ENCODE results near the gene KLK5.
A peak's percentile ranks its signal among the peaks of the same experiment; 100 is the strongest.

KLK5 gene

GRCh38 chr19:50925734-50926133 lies 27.1 kb downstream of the KLK5 start:
- Histone ChIP-seq H3K36me3 (replicated peaks) (no peaks in the 10 kb centered on the region), H3K27ac (no peak overlapping the region), H3K4me3 (ENCODE audit: low read depth, low read length) (no peak overlapping the region), H3K27me3 (replicated peaks) (no peaks in the 10 kb centered on the region)
- no peak for DNase-seq
- TF ChIP-seq CTCF (IDR thresholded peaks at IDR 0.05; ENCODE audit: low read depth, low read length, missing control alignments) = no peak
- in situ Hi-C loops (cut with HindIII; ENCODE audit: low pct_ligation_motif_present, low sequenced_read_pairs) = no loop called here

- Histone ChIP-seq H3K27ac (no peak overlapping the region), H3K27me3 (replicated peaks) (no peaks in the 10 kb centered on the region), H3K4me3 (ENCODE audit: low read depth, low read length) (no peak overlapping the region), H3K36me3 (replicated peaks) (no peaks in the 10 kb centered on the region)
- no peak for TF ChIP-seq CTCF (IDR thresholded peaks at IDR 0.05; ENCODE audit: low read depth, low read length, missing control alignments)
- DNase-seq = no peak
- in situ Hi-C loops (cut with HindIII; ENCODE audit: low pct_ligation_motif_present, low sequenced_read_pairs) = no loop called here
Measured at GRCh38 chr19:50924586-50924985, 28.3 kb downstream of the KLK5 start.

- H3K4me3 ChIP-seq (ENCODE audit: low read depth, low read length) = no peak overlapping the region
- TF ChIP-seq CTCF (IDR thresholded peaks at IDR 0.05; ENCODE audit: low read depth, low read length, missing control alignments) = peak; percentile 84
- H3K36me3 ChIP-seq (replicated peaks) = no peaks in the 10 kb centered on the region
- peak; percentile 37 for DNase-seq
- in situ Hi-C loops (cut with HindIII; ENCODE audit: low pct_ligation_motif_present, low sequenced_read_pairs) = no loop called here
- no peak overlapping the region for H3K27ac ChIP-seq
- H3K27me3 ChIP-seq (replicated peaks) = no peaks in the 10 kb centered on the region
Measured at GRCh38 chr19:50922317-50922853, 30.5 kb downstream of the KLK5 start.

- no peak for DNase-seq
- H3K36me3 ChIP-seq (replicated peaks) = no peaks in the 10 kb centered on the region
- H3K4me3 ChIP-seq (ENCODE audit: low read depth, low read length) = no peak overlapping the region
- H3K27ac ChIP-seq = no peak overlapping the region
- no peaks in the 10 kb centered on the region for H3K27me3 ChIP-seq (replicated peaks)
- TF ChIP-seq CTCF (IDR thresholded peaks at IDR 0.05; ENCODE audit: low read depth, low read length, missing control alignments) = no peak
- in situ Hi-C loops (cut with HindIII; ENCODE audit: low pct_ligation_motif_present, low sequenced_read_pairs) = no loop called here
Measured at GRCh38 chr19:50921426-50922316, 31.2 kb downstream of the KLK5 start.

GRCh38 chr19:50916069-50916468 lies 36.8 kb downstream of the KLK5 start:
- DNase-seq = no peak
- H3K4me3 ChIP-seq (ENCODE audit: low read depth, low read length) = no peak overlapping the region
- TF ChIP-seq CTCF (IDR thresholded peaks at IDR 0.05; ENCODE audit: low read depth, low read length, missing control alignments) = no peak
- H3K27ac ChIP-seq = no peak overlapping the region
- in situ Hi-C loops (cut with HindIII; ENCODE audit: low pct_ligation_motif_present, low sequenced_read_pairs) = no loop called here
- no peaks in the 10 kb centered on the region for H3K36me3 ChIP-seq (replicated peaks)
- peaks cover 17% of the 10 kb centered on the region for H3K27me3 ChIP-seq (replicated peaks)
